HFFc6 (cell line): Measurements from ENCODE around the gene ADCY4. TPM values are rescaled to one million over a fixed set of nuclear protein-coding genes. Genes with fewer than 3 reads are reported as not detected.

Experiments used
- DNase-seq: peaks from one replicate; pipeline ENCODE4 v3.0.0-alpha.2; 2018
- H3K27ac Mint-ChIP-seq: 2 replicates; pipeline ENCODE4 v1.8.0; 2020; ENCODE audit warnings: mild to moderate bottlenecking, mixed read lengths
- H3K27me3 Mint-ChIP-seq: 2 replicates; pipeline ENCODE4 v1.8.0; 2021; ENCODE audit warnings: mild to moderate bottlenecking, moderate library complexity, mixed read lengths; ENCODE audit not compliant: insufficient read depth
- H3K36me3 Mint-ChIP-seq: 2 replicates; pipeline ENCODE4 v1.8.0; 2021; ENCODE audit warnings: low read depth, mixed read lengths
- H3K4me1 Mint-ChIP-seq: 2 replicates; pipeline ENCODE4 v1.8.0; 2020; ENCODE audit warnings: low read depth, mixed read lengths
- H3K4me3 Mint-ChIP-seq: 2 replicates; pipeline ENCODE4 v1.8.0; 2020; ENCODE audit warnings: mild to moderate bottlenecking, moderate library complexity, mixed read lengths
- H3K9me3 Mint-ChIP-seq: 2 replicates; pipeline ENCODE4 v1.8.0; 2020; ENCODE audit warnings: mild to moderate bottlenecking, mixed read lengths
- total RNA-seq, 6 experiments: library from RNA; stranded (reverse); fragmentation: NEBNext Ultra II Directional; extraction: Animal tissue kit (Norgen Biotek cat#: 25700); gene quantifications; 2 replicates in 1 of 6; 3 replicates in 5 of 6; pipeline ENCODE4 v1.2.3, GENCODE V29; 2021
- TF ChIP-seq, protein P1 (sequence below): fragments of 200-600 bp; sonication (generic); IDR thresholded peaks from 2 replicates; pipeline ENCODE4 v1.5.0; 2021; ENCODE audit warnings: antibody characterized with exemption, mild to moderate bottlenecking

Gene ADCY4
- total RNA-seq, 6 experiments from 2014 or later, result 0.25 to 0.41 (median 0.34) TPM; not detected in 3

DNA sequence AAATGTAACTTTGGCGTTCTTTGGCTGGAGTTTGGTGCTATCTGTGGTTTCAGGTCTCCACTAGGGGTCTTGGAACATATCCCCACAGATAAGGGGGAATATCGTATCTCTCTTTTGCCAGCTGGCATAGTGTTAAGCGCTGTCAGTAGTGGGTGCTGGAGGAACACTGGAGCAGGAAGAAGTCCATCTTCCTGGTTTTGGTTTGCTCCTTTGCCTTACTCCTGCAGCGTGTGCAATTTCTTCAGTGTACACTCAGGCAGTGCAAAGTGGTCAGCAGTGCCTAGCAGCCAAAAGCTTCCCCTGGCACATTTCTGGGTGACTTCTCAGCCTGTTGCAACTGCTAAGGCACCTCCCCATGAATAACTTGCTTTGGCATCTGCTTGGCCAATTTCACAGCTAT is 16.6 kb upstream of the ADCY4 start:
- no peak overlapping the region for H3K27ac Mint-ChIP-seq
- no peaks in the 10 kb centered on the region for H3K9me3 Mint-ChIP-seq
- H3K4me1 Mint-ChIP-seq, result peaks cover 43% of the 10 kb centered on the region
- DNase-seq, result peak; percentile 39
- peaks cover 15% of the 10 kb centered on the region for H3K27me3 Mint-ChIP-seq
- H3K4me3 Mint-ChIP-seq, result no peak overlapping the region
- TF ChIP-seq, protein P1, sequence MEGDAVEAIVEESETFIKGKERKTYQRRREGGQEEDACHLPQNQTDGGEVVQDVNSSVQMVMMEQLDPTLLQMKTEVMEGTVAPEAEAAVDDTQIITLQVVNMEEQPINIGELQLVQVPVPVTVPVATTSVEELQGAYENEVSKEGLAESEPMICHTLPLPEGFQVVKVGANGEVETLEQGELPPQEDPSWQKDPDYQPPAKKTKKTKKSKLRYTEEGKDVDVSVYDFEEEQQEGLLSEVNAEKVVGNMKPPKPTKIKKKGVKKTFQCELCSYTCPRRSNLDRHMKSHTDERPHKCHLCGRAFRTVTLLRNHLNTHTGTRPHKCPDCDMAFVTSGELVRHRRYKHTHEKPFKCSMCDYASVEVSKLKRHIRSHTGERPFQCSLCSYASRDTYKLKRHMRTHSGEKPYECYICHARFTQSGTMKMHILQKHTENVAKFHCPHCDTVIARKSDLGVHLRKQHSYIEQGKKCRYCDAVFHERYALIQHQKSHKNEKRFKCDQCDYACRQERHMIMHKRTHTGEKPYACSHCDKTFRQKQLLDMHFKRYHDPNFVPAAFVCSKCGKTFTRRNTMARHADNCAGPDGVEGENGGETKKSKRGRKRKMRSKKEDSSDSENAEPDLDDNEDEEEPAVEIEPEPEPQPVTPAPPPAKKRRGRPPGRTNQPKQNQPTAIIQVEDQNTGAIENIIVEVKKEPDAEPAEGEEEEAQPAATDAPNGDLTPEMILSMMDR, result peak; percentile 44
- no peaks in the 10 kb centered on the region for H3K36me3 Mint-ChIP-seq

DNA sequence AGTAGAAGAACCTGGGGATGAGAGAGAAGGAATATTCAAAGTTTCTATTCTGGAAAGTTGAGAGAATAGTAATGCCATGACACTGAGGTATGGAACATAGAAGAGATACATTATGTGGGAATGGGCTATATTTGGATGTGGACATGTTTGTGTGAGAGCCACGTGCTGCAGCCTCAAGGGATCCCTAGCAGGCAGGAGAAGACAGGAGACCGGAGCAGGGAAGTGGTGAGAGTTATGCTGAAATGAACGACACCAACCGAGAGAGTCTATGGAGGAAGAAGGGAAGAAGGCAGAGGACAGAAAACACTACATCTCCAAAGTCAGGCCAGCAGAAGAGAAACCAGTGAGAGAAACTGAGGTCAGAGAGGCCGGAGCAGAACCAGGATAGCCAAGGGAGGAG is 14.9 kb upstream of the ADCY4 start:
- TF ChIP-seq, protein P1, result no peak
- Mint-ChIP-seq H3K4me3 (no peak overlapping the region), H3K9me3 (no peaks in the 10 kb centered on the region), H3K27ac (no peak overlapping the region), H3K4me1 (peaks cover 43% of the 10 kb centered on the region), H3K27me3 (peaks cover 26% of the 10 kb centered on the region), H3K36me3 (no peaks in the 10 kb centered on the region)
- no peak for DNase-seq

DNA sequence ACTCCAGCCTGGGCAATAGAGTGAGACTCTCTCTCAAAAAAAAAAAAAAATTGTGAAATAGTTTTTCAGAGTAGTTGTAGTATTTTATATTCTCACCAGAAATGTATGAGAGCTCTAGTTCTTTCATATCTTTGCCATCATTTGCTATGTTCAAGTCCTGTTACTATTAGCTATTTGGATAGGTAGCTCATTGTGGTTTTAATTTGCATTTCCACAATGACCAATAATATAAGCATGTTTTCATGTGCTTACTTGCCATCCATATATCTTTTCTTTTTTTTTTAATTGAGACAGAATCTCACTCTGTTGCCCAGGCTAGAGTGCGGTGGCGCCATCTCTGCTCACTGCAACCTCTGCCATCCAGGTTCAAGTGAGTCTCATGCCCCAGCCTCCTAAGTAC is 13.3 kb upstream of the ADCY4 start:
- Mint-ChIP-seq H3K27me3 (peaks cover 25% of the 10 kb centered on the region), H3K9me3 (no peaks in the 10 kb centered on the region), H3K4me1 (peaks cover 31% of the 10 kb centered on the region), H3K4me3 (no peak overlapping the region), H3K27ac (no peak overlapping the region), H3K36me3 (no peaks in the 10 kb centered on the region)
- DNase-seq, result no peak
- TF ChIP-seq, protein P1, result no peak

DNA sequence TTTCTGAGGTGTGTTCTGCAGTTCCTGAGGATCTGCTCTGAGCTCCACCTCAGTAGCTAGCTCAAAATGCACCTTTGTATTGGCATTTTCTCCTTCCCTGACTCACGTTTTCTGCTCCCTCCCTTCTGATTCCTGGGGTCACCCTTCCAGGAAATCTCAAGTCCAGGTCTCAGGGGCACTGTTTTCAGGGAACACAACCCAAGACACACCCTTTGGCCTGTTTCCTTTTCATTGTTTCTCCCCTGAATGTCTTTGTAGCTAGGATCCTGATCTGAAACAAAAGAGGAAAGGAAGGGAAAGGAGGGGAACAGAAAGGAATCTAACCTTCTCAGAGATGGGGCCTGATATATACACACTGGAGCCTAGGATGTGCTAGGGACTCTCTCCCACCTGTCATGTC is 12.3 kb upstream of the ADCY4 start:
- H3K27me3 Mint-ChIP-seq, result peaks cover 23% of the 10 kb centered on the region
- H3K27ac Mint-ChIP-seq, result no peak overlapping the region
- no peaks in the 10 kb centered on the region for H3K36me3 Mint-ChIP-seq
- TF ChIP-seq, protein P1, result no peak
- H3K9me3 Mint-ChIP-seq, result no peaks in the 10 kb centered on the region
- no peak overlapping the region for H3K4me3 Mint-ChIP-seq
- H3K4me1 Mint-ChIP-seq, result peaks cover 20% of the 10 kb centered on the region
- no peak for DNase-seq

DNA sequence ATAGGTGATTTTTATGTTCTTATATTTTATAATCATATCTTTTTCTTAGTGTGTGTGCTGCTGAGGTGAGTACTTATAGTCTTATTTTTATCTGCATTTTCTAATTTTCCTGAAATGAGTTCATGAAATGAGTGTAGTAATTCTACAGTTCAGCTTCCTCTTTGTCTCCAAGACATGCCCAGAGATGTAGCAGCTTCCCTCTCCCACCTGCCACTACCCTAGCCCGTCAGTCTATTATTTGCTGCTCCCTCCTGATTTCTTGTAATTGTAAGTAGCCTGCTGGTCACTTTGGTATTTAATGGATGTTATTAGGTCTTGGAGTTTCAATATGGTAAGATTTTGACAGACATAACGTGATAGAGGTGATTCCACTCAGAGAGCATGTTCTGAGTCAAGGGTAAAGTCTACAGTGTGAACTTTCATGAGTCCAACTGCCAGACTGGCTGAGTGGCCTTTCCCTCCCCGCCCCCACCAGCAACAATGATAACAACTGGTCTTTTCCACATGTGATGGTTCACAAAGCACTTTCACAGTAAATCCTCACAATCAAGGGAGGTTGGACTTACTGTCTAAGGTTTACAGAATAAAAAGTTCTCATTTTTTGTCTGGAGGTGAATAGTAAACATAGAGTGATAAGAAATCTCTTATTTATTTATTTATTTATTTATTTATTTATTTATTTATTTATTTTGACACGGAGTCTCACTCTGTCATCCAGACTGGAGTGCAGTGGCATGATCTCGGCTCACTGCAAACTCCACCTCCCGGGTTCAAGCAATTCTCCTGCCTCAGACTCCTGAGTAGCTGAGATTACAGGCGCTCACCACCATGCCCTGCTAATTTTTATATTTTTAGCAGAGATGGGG is 9.2 kb upstream of the ADCY4 start:
- DNase-seq, result no peak
- Mint-ChIP-seq H3K9me3 (no peaks in the 10 kb centered on the region), H3K4me1 (no peaks in the 10 kb centered on the region), H3K4me3 (no peak overlapping the region), H3K36me3 (no peaks in the 10 kb centered on the region), H3K27ac (no peak overlapping the region), H3K27me3 (peaks cover 32% of the 10 kb centered on the region)
- TF ChIP-seq, protein P1, result no peak
